DOHH2 (cell line): ENCODE results near the gene LRRC39.

Experiments
- EZH2phosphoT487 ChIP-seq: fragments of 200-600 bp; sonication (generic); IDR thresholded peaks from 2 replicates; pipeline ENCODE4 v1.6.1; 2017; ENCODE audit warnings: borderline replicate concordance, mild to moderate bottlenecking, antibody characterized with exemption, low read length, moderate library complexity, mixed read lengths
- TF ChIP-seq, protein P1 (sequence below): fragments of 200-600 bp; sonication (generic); IDR thresholded peaks from one replicate; pipeline ENCODE4 v1.5.1; 2014; ENCODE audit warnings: antibody characterized with exemption, mild to moderate bottlenecking, low read depth, low read length; ENCODE audit not compliant: poor library complexity, severe bottlenecking

DNA sequence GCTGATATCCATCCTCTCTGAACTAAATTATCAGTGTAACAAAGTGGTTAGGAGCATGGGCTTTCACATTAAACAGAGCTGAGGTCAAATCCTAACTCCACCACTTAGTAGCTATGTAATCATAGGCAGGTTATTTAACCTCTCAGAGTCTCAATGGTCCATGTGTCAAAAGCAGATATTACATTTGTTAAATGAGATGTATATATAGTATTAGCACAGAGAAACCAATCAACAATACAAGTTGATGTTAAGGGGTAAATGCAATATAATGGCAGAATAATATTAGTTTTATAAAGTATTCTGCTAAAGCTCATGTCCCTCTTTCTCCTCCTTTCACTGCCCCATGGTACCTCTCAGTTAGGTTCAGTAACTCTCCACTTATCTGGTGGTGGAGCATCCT, 44.4 kb upstream of the LRRC39 start:
- TF ChIP-seq, protein P1, sequence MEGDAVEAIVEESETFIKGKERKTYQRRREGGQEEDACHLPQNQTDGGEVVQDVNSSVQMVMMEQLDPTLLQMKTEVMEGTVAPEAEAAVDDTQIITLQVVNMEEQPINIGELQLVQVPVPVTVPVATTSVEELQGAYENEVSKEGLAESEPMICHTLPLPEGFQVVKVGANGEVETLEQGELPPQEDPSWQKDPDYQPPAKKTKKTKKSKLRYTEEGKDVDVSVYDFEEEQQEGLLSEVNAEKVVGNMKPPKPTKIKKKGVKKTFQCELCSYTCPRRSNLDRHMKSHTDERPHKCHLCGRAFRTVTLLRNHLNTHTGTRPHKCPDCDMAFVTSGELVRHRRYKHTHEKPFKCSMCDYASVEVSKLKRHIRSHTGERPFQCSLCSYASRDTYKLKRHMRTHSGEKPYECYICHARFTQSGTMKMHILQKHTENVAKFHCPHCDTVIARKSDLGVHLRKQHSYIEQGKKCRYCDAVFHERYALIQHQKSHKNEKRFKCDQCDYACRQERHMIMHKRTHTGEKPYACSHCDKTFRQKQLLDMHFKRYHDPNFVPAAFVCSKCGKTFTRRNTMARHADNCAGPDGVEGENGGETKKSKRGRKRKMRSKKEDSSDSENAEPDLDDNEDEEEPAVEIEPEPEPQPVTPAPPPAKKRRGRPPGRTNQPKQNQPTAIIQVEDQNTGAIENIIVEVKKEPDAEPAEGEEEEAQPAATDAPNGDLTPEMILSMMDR = no peak
- TF ChIP-seq EZH2phosphoT487 = no peak
